PC-3 (cell line): Measurements from ENCODE around the gene NUDT3.

ENCODE experiments used
- EZH2 ChIP-seq: fragments of 300-600 bp; sonication (generic); IDR thresholded peaks from one replicate; pipeline ENCODE4 v1.6.1; 2017; ENCODE audit warnings: antibody characterized with exemption, mild to moderate bottlenecking, low read length; ENCODE audit not compliant: unreplicated experiment
- EZH2phosphoT487 ChIP-seq: fragments of 300-600 bp; sonication (generic); IDR thresholded peaks from 2 replicates; pipeline ENCODE4 v1.6.1; 2018; ENCODE audit warnings: mild to moderate bottlenecking, antibody characterized with exemption, low read length, borderline replicate concordance
- TF ChIP-seq, protein P1 (sequence below): fragments of 300-600 bp; sonication (generic); conservative IDR thresholded peaks from 2 replicates; pipeline ENCODE4 v1.5.1; 2017; ENCODE audit warnings: antibody characterized with exemption, low read depth, mild to moderate bottlenecking, low read length

DNA sequence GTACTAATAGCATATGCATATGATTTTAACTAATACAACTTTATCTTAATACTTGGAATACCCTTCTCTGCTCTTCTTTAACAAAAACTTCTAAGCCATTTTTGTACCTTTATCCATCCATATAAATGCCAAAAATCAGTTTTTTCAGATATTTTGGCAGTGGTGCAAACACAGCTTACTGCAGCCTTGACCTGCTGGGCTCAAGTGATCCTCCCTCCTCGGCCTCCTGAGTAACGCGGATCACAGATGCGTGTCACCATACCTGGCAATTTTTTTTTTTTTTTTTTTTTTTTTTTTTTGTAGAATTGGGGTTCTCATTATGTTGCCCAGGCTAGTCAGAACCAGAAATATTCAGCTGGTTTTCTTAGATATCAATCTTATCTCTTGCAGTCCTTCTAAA lies 89.5 kb downstream of the NUDT3 start:
- TF ChIP-seq, protein P1, sequence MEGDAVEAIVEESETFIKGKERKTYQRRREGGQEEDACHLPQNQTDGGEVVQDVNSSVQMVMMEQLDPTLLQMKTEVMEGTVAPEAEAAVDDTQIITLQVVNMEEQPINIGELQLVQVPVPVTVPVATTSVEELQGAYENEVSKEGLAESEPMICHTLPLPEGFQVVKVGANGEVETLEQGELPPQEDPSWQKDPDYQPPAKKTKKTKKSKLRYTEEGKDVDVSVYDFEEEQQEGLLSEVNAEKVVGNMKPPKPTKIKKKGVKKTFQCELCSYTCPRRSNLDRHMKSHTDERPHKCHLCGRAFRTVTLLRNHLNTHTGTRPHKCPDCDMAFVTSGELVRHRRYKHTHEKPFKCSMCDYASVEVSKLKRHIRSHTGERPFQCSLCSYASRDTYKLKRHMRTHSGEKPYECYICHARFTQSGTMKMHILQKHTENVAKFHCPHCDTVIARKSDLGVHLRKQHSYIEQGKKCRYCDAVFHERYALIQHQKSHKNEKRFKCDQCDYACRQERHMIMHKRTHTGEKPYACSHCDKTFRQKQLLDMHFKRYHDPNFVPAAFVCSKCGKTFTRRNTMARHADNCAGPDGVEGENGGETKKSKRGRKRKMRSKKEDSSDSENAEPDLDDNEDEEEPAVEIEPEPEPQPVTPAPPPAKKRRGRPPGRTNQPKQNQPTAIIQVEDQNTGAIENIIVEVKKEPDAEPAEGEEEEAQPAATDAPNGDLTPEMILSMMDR = no peak
- TF ChIP-seq EZH2 (no peak), EZH2phosphoT487 (no peak)
